Activated B cell treated with CpG ODN at 0.5 μM for 24 hours (primary cell): Measurements from ENCODE around the gene PTPRT. TPM values are rescaled to one million over a fixed set of nuclear protein-coding genes. Genes with fewer than 3 reads are reported as not detected.

Experiments used
- ATAC-seq: fragments of 200-7000 bp; cut with Tn5 transposase; one replicate; pipeline ENCODE4 v1.10.0; 2021; ENCODE audit warnings: low read depth, mild to moderate bottlenecking, moderate library complexity
- CTCF ChIA-PET: fragments of 350-600 bp; sonication (Branson Sonifier 250); formaldehyde crosslinking; loops from one replicate; lab custom pipeline; 2021; ENCODE audit warnings: antibody characterized with exemption; lab: Charles Lee
- POLR2A ChIA-PET: fragments of 350-600 bp; sonication (Branson Sonifier 250); formaldehyde crosslinking; loops from one replicate; lab custom pipeline; 2021; ENCODE audit warnings: antibody characterized with exemption; lab: Charles Lee
- DNase-seq: peaks from one replicate; pipeline ENCODE4 v3.0.0; 2022
- H3K27ac Mint-ChIP-seq: one replicate; pipeline ENCODE4 v1.8.0; 2020; ENCODE audit warnings: mixed read lengths
- H3K27me3 Mint-ChIP-seq: one replicate; pipeline ENCODE4 v1.8.0; 2021; ENCODE audit warnings: mixed read lengths
- H3K36me3 Mint-ChIP-seq: one replicate; pipeline ENCODE4 v1.8.0; 2021; ENCODE audit warnings: low read depth, mixed read lengths
- H3K4me1 Mint-ChIP-seq: one replicate; pipeline ENCODE4 v1.8.0; 2021; ENCODE audit warnings: mixed read lengths
- H3K4me3 Mint-ChIP-seq: one replicate; pipeline ENCODE4 v1.8.0; 2020; ENCODE audit warnings: mild to moderate bottlenecking, mixed read lengths
- H3K9me3 Mint-ChIP-seq: one replicate; pipeline ENCODE4 v1.8.0; 2020; ENCODE audit warnings: mixed read lengths
- intact Hi-C: fragments of 100-400 bp; cut with micrococcal nuclease; formaldehyde crosslinking; loops from one replicate; pipeline ENCODE4 v1.15.1; 2024
- total RNA-seq: library from RNA; stranded (reverse); gene quantifications from 2 replicates; pipeline ENCODE4 v1.2.3, GENCODE V29; 2022
- TF ChIP-seq, protein P1 (sequence below): fragments of 200-600 bp; IDR thresholded peaks from one replicate; pipeline ENCODE4 v1.8.0; 2022; ENCODE audit warnings: antibody characterized with exemption, mild to moderate bottlenecking

The PTPRT gene
- total RNA-seq, 1 donor from 2014 or later, result not detected

DNA sequence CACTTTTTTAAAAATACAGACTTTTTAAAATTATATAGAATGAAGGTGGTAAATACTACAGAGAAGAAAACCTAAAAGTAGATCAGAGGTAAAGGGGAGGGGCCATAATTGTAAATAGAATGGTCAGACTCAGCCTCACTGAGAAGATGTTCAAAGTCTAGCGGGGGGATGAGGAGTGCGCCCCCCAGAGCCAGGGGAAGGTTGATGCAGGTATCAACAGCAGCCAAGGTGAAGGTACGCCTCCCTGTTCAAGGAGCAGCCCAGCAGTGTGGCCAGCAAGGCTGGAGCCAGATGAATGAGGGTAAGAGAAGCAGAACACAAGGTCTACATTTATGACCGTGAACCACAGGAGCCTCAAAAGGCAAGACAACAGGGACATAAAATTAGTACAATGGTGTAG lies 204.1 kb downstream of the PTPRT start:
- DNase-seq (no peak), ATAC-seq (no peak)
- POLR2A ChIA-PET, result no interaction called here
- TF ChIP-seq, protein P1, sequence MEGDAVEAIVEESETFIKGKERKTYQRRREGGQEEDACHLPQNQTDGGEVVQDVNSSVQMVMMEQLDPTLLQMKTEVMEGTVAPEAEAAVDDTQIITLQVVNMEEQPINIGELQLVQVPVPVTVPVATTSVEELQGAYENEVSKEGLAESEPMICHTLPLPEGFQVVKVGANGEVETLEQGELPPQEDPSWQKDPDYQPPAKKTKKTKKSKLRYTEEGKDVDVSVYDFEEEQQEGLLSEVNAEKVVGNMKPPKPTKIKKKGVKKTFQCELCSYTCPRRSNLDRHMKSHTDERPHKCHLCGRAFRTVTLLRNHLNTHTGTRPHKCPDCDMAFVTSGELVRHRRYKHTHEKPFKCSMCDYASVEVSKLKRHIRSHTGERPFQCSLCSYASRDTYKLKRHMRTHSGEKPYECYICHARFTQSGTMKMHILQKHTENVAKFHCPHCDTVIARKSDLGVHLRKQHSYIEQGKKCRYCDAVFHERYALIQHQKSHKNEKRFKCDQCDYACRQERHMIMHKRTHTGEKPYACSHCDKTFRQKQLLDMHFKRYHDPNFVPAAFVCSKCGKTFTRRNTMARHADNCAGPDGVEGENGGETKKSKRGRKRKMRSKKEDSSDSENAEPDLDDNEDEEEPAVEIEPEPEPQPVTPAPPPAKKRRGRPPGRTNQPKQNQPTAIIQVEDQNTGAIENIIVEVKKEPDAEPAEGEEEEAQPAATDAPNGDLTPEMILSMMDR, result no peak
- H3K9me3 Mint-ChIP-seq, result no peaks in the 10 kb centered on the region
- no peaks in the 10 kb centered on the region for H3K36me3 Mint-ChIP-seq
- no peak overlapping the region for H3K27ac Mint-ChIP-seq
- intact Hi-C loops, result no loop called here
- H3K27me3 Mint-ChIP-seq, result no peaks in the 10 kb centered on the region
- no peaks in the 10 kb centered on the region for H3K4me1 Mint-ChIP-seq
- CTCF ChIA-PET, result no interaction called here
- H3K4me3 Mint-ChIP-seq, result no peak overlapping the region

DNA sequence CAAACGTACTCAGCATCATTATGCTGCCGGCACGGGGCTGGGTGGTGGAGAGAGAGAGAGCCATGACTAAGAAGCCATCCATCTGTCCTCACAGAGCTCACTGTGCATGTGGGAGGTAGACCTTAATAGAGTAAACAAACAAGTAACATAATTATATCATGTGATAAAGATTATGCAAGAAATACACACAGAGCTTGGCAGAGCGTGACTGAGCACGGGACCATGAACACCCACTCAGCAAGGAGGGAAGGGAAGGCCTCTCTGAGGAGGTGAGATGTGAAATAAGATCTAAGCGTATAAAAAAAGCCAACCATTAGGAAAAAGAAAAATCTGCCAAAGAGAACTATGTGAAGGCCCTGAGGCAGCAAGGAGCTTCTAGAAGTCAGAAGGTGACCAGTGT lies 207.5 kb downstream of the PTPRT start:
- H3K9me3 Mint-ChIP-seq, result no peaks in the 10 kb centered on the region

DNA sequence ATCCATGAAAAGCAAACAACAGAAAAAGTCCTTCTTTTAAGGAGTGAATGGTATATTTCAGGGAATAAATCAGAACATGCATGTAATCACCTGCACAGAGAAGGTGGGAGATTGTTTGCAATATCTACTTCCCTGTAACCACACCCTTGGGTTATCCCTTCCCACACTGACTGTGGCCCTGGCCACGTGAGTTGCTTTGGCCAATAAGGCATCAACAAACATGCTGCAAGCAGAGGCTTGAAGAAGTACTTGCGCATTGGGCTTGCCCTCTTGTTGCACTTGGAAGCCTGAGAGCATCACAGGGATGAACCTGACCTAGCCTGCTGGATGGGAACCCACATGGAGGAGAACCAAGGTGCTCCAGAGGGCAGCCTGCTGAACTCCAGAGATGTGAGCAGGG lies 208.5 kb downstream of the PTPRT start:
- POLR2A ChIA-PET, result no interaction called here
- no peak for DNase-seq
- ATAC-seq, result no peak
- Mint-ChIP-seq H3K36me3 (no peaks in the 10 kb centered on the region), H3K9me3 (no peaks in the 10 kb centered on the region), H3K4me1 (no peaks in the 10 kb centered on the region), H3K4me3 (no peak overlapping the region), H3K27me3 (no peaks in the 10 kb centered on the region), H3K27ac (no peak overlapping the region)
- CTCF ChIA-PET, result no interaction called here
- TF ChIP-seq, protein P1, result no peak
- intact Hi-C loops, result no loop called here

More for the DNA sequence above, 207.5 kb downstream of the PTPRT start:
- intact Hi-C loops, result no loop called here
- no peaks in the 10 kb centered on the region for H3K27me3 Mint-ChIP-seq
- POLR2A ChIA-PET, result no interaction called here
- CTCF ChIA-PET, result no interaction called here
- ATAC-seq, result no peak
- no peak for DNase-seq
- TF ChIP-seq, protein P1, result no peak
- H3K4me1 Mint-ChIP-seq, result no peaks in the 10 kb centered on the region
- H3K27ac Mint-ChIP-seq, result no peak overlapping the region
- no peaks in the 10 kb centered on the region for H3K36me3 Mint-ChIP-seq
- no peak overlapping the region for H3K4me3 Mint-ChIP-seq

DNA sequence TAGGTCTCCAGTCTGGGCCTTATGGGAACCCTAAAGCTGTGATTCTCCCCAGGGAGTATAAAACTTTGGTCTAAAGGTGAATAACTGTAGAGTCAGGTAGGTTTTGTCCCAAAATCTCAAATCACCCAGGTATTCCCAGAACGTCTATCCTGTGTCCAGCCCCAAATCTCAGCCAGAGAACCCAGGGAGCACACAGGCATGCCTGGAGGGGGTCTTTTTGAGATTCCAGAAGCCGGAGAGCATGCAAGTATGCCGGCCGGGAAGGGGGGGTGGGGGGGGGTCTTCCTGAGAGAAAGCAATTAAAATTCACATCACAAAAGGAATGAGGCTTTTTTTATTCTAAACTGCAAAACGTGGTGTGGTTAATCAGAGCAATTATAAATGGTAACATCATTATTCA lies 210.0 kb downstream of the PTPRT start:
- POLR2A ChIA-PET, result no interaction called here
- DNase-seq (no peak), ATAC-seq (no peak)
- Mint-ChIP-seq H3K9me3 (no peaks in the 10 kb centered on the region), H3K27ac (no peak overlapping the region), H3K4me3 (no peak overlapping the region), H3K36me3 (no peaks in the 10 kb centered on the region), H3K4me1 (no peaks in the 10 kb centered on the region), H3K27me3 (no peaks in the 10 kb centered on the region)
- intact Hi-C loops, result no loop called here
- TF ChIP-seq, protein P1, result no peak
- CTCF ChIA-PET, result no interaction called here

DNA sequence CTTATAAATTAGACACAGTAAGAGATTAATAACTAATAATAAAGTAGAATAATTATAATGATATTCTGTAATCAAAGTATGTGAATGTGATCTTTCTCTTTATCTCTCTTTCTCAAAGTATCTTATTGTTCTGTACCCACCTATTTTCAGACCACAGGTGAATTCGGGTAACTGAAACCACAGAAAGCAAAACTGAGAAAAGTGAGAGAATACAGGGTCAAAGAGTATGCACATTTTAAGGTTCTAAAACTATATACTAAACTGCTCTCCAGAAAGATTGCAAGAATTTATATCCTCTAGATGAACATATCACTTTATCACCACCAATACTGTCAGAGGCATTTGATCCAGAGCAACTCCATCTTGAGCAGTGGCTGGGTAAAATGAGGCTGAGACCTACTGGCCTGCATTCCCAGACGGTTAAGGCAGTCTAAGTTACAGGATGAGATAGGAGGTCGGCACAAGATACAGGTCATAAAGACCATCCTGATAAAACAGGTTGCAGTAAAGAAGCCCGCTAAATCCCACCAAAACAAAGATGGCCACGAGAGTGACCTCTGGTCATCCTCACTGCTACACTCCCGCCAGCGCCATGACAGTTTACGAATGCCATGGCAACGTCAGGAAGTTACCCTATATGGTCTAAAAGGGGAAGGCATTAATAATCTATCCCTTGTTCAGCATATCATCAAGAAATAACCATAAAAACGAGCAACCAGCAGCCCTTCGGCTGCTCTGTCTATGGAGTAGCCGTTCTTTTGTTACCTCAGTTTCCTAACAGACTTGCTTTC lies 211.3 kb downstream of the PTPRT start:
- intact Hi-C loops, result no loop called here
- CTCF ChIA-PET, result no interaction called here

More for the DNA sequence above, 211.3 kb downstream of the PTPRT start:
- POLR2A ChIA-PET, result no interaction called here
- TF ChIP-seq, protein P1, result no peak
- no peak for DNase-seq
- Mint-ChIP-seq H3K9me3 (no peaks in the 10 kb centered on the region), H3K4me3 (no peak overlapping the region), H3K27ac (no peak overlapping the region), H3K4me1 (no peaks in the 10 kb centered on the region), H3K27me3 (no peaks in the 10 kb centered on the region), H3K36me3 (no peaks in the 10 kb centered on the region)
- no peak for ATAC-seq
